Measurements from ENCODE around the gene SETBP1.
"Not testable (repeated sequence)": the region's sequence is repeated elsewhere in the genome, so short reads cannot be mapped to it uniquely, and the experiment has no call there.

The SETBP1 gene

DNA sequence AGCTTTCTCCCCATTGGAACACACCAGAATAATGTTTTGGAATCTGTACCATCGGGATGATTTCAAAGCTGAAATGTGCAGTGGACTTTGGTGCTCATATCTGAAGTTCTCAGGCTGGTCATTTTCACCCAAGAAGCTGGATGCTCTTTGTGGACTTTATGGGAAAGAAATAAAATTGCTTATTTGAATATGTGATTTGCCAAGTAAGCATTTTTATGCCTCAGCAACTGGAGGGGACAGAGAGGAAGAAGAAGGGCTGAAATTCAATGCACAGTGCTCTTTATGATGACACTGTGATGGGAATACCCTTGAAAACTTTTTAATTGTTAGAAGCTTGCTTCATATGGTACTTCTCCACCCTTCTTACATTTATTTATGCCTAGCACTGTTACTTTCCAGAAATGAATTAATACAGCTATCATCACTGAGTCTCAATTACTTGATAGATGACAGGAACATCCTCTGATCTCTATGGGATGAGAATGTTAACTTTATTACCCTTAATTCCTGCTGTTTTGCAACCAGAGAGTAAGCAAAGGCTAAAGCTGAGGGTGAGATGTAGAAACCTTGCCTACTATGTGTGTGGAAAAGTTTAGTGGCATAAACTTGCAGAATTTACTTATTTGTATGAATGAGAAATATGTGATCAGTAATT is 23.6 kb downstream of the SETBP1 start:
- DNase-seq (ENCODE audit: low read depth in 2 of 2) = no peak

DNA sequence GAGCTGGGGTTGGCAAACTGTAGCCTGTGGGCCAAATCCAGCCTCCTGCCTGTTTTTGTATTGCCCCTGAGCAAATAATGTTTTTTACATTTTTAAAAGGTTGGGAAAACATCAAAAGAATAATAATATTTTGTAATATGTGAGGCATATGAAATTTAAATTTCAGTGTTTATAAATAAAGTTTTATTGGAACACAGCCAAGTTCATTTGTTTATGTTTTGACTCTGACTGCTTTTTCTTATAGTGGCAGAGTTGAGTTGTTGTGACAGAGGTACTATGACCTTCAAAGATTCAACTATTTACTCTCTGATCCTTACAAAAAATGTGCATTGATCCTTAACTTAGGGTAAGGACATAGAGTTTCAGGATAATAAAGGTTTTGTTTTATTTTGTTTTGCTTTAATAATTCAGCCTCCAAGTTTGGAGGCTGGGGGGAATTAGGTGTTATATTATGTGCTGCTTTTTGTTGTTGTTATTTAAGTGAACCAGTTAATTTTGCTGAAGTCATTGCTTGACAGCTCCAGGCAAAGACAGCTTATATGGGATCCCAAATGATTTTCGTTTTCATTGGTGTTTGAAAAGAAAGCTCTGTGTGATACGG is 24.5 kb downstream of the SETBP1 start:
- no peak for DNase-seq (ENCODE audit: low read depth in 2 of 2)

DNA sequence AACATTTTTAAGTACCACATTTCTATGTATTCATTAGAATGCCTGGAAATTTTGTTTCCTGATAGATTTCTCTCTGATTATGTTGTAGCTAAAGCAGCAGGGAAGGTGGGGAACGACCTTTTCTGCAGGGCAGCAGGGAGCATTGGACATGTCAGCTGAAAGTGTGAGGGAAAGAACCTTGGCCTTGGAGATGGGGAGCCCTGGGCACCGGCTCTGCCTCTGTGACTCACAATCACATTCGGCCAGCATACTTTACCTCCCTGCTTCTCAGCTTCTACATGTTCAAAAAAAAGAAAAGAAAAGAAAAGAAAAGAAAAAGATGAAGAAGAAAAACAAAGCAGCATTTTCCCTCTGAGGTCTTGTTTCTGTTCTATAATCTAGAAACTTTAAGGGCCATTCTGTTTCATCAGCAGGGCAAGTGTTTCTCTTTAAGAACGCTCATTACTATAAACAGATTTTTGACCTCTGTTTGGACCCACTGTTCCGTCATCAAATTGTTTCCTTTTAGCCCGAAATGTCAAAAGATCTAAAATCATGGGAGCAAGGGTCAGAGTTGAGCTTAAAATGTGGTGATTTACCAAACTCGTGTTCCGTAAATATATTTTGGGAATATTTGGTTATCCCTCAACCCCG is 27.9 kb downstream of the SETBP1 start:
- DNase-seq (ENCODE audit: low read depth in 2 of 2) = no peak

DNA sequence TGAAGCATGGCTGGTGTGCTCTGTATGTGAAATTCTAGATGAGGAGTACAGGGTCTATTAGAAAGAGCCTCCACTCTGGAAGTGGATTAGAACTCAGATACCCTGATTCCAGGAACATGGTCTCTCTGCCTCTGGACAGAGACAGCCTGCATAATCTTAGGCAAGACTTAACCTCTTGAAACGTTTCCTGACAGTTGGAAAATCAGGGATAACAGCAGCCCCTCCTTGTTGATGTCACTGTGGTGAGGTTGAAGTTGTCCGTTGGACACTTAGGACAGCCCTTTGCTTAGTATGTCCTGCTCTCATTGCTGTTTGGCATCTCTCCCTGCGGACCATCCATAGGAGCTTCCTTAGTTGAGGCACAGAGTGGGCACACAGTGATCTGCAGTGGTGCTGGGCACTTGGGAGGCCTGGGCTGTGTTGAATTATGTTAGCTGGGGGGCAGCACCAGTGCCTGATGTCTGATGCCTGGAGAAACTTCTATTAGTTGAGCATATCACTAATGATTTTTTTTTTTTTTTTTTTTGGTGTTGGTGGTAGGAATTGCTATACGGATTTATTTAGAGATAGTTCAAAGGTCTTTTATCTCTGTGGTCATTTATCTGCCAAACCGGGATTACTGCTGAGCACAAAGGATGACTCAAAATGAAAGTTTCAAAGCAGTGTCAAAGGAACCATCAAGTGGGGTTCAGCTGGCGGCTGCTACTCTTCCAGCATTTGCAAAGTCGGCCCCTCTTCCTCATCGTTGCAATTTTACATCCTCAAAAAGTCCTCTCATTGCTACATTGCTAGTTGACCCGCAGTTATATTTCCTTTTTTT is 28.8 kb downstream of the SETBP1 start:
- no peak for DNase-seq (ENCODE audit: low read depth in 2 of 2)

DNA sequence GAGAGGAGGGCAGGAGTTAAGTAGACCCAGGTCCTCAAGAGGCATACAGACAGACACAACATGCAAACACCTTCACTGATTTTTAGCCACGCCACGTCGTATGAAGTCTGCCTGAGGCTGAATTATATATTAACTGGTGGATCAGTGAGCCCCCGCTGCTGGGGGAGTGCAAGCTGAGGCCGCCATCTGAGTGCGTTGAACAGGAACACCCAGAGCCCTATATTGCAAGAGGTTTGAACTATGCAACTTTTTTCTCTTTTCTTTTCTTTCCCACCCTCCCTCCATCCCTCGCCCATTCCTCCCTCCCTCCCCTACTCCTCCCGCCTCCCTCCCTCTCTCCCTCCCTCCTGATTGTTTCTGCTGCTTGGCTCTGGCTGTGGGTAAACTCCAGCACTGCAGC is 30.2 kb downstream of the SETBP1 start:
- DNase-seq (ENCODE audit: low read depth in 2 of 2) = no peak

DNA sequence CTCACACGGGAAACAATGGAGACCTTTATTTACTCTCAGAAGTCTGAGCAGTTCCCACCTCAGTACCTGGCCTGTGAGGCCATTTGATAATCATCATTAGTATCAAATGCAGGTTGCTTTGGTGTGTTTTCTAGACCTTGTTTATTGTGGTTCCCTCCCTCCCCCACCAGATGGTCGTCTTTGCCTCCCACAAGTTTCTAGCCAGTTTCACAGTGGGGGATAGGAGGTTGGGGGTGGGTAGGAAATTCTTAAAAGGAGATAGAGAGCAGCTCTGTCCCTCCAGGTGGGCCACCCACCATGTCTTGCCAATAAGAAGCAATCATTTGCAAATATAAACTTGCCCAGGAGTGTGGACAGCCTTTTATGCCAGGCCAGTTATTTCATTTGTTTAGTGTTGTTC is 31.3 kb downstream of the SETBP1 start:
- DNase-seq (ENCODE audit: low read depth in 2 of 2) = no peak

DNA sequence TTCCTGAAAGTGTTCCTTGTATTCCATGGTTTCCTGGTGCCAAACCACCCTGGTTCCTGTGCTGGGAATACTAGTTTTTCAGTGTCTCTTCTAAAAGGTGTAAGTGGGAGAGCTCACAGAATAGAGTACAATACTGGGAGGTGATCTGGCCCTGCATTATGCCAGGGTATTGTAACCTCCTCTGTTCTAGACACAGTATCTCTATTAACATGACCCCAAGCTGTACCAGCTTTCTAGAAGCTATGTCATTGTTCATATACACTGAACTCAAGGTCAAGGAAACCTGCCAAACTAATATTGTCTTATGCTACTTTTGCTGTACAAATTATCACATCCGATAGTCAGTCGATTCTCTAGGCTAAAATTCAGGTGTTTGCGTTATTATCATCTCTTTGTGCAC is 32.7 kb downstream of the SETBP1 start:
- no peak for DNase-seq (ENCODE audit: low read depth in 2 of 2)

DNA sequence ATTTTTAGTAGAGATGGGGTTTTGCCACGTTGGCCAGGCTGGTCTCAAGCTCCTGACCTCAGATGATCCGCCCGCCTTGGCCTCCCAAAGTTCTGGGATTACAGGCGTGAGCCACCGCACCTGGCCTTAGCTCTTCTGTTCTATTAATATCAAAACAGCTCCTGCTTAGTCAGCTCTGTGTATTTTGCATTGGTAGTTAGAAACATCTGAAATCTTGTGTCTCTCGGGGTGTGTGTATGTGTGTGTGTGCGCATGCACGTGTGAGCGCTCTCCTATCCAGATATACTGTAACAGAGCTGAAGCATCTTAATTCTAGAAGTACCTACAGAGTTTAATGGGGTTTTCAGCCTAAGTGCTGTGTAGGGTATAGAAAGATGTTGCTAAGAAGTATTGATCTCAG is 33.7 kb downstream of the SETBP1 start:
- no peak for DNase-seq (ENCODE audit: low read depth in 2 of 2)

DNA sequence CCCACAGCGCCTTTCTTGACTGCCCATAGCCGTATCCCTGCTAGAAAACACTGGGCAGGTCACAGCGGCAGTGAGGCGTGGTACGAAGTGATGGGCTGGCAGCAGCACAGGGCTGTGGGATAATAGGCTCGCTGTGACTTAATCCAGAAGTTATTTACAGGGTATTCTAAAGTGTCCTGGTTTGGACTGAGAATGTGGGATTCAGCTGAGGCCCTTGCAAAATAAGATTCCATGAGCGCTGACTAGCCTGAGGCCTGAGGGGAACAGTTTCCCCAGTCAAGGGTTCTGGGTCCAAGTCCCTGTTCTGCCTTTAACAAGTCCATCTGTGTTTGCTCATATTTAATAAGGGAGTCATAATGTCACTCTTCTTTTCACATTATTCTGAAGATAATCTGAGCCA is 34.6 kb downstream of the SETBP1 start:
- DNase-seq (ENCODE audit: low read depth in 2 of 2) = no peak

DNA sequence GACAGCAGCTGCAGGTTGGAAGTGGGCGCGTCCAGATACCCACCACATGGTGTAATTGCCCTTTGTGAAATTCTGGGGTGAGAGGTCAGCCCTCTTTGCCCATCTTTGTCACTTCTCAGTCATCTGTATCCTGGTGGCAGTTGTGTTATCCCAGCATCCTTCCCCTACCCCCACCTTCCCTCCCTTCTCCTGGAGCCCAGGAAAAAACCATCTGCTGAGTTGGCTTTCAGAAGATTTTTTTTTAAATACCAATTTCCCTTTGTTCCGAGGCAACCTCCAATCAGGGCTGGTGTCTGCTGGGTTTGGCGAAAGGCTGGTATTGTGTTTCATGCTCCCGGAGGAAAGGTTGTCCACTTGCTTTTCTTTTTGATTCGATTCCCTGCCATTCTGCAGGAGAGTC is 35.2 kb downstream of the SETBP1 start:
- DNase-seq (ENCODE audit: low read depth in 2 of 2) = no peak

DNA sequence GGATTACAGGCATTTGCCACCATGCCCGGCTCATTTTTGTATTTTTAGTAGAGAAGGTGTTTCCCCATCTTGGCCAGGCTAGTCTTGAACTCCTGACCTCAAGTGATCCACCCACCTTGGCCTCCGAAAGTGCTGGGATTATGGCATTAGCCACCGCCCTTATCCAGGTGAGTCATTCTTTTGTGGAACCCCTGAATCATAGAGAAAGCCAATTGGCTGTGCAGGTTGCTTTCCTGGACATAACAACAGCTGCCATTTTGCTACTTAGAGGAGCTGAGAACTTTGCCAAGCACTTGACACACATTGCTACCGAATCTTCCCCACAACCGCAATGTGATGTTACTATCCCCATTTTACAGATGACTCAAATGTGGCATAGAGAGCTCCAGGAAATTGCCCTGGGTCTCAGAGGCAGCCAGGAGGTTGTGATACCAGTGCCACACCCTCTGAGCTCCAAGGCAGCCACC is 36.0 kb downstream of the SETBP1 start:
- peak in 1 of 2 donors; percentile 34 for DNase-seq (ENCODE audit: low read depth in 2 of 2)

DNA sequence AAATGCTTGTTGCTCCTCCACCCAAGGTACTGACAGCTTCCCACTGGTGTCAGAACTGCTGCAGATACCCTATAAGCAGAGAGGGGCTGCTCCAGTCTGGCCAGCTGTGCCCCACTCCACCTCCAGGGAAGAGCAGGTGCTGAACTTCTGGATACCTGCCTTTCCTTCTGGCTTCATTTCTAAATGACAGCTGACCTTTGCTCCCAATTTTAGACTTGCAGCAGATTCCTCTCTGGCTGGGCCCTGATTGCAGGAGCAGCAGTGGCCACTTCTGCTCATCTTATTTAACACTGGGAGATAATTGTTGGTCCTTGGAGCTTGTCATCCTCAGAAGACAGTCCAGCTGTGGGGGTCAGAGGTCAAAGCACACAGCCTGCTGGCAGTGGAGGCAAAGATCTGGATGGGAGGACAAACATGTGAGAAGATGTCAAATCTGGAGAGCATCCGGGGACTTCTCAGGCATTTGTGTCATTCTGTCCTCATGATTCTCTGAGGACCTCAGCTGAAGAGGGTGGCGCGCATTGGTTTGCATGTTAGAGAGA is 38.9 kb downstream of the SETBP1 start:
- no peak for DNase-seq (ENCODE audit: low read depth in 2 of 2)

DNA sequence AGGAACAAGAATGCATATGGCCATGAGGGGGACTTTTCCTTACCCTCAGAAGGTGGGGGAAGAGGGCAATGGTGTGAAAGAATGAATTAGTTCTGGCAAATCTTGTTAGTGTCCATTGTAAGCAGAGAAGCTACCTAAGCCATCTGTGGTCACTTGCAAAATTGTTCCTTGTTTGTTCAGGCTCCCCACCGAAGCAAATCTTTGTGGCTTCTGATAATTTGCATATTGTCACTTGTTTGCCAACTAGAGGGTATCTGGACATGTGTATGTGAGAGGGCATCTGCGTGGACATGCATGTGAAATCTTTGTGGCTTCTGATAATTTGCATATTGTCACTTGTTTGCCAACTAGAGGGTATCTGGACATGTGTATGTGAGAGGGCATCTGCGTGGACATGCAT is 41.1 kb downstream of the SETBP1 start:
- DNase-seq (ENCODE audit: low read depth in 2 of 2) = not testable (repeated sequence)

DNA sequence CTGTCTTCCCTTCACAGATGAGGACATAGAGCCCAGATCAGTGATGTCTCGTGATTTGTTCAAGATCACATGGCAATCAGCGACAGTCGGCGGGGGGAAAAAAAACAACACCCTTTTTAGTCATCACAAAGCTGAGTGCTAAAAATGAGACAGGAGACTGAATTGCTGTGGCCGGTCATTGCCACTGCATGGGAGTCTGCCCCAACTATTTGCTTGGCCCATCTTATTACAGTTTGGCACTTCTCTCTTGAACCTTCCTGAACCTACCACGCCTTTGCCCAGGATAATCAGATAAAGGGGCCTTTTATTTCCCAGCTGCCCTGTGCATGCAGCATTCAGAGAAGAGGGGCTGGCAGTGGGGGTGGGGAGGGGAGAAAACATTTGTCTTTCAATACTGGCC is 42.7 kb downstream of the SETBP1 start:
- peak in 1 of 2 donors; percentile 17 for DNase-seq (ENCODE audit: low read depth in 2 of 2)

DNA sequence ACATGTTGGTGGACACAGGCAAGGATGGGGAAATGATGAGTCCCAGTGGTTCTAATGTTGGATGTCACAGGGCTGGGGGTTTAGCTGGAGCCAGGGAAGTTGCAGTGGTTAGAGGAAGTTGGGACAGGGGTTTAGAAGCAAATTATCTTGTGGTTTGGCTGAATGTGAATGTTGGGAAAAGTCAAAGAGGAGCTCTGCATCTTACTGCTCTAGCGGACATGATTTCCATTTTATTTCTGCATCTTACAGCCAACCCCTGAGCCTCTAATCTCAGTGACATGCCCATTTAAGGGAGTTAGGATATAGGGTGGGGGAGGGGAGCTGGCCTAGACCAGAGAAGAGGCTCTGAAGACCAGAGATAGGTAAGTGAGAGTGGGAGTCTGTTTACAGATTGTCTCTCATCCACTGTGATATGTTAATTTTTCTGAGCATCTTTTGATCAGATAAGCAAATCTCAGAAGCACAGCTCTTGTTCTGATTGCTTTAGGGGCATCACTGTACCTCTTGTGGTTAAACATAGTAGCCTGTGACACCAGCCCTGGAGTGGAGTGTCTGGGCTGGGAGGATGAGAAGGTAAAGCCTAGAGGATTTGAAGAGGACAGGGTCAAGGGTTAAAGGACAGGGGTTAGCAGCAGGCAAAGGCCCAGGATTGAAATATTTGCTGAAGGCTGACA is 43.6 kb downstream of the SETBP1 start:
- peak in 1 of 2 donors; percentile 21 for DNase-seq (ENCODE audit: low read depth in 2 of 2)

DNA sequence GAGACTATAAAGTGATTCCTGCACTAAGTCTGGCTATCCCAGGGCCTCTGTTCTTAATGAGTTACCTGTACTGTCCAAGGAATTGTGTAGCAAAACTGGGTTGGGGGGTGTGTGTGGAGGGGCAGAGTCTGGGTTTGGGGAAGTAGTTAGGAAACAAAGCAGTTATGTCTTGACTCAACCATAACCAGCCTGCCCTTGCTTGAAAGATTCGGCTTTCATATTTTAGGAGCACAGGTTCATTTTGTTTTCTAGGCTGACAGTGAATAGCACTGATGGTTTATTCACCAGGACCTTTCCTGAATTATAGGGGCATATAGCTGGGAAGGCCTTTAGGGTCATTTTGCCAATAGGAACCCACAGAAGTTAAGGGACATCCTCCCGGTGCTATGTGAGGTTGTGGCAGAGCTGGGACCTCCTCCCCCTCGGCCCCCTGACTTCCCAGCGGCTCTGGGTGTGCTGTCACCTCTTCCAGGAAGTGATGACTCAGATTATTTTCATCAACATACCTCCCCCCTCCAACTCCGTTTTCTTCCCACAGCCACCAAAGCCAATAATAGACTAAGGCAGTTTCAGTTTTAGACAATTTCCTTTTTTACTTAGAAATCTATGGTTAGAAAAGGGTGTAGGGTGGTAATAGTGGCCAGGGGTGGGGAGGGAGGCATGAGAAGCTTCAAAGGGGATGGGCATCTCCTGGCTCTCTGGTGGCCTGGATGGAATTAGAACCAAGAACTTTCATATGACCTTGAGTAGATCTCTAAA is 44.8 kb downstream of the SETBP1 start:
- DNase-seq (ENCODE audit: low read depth in 2 of 2) = peak; percentile 61 to 62

DNA sequence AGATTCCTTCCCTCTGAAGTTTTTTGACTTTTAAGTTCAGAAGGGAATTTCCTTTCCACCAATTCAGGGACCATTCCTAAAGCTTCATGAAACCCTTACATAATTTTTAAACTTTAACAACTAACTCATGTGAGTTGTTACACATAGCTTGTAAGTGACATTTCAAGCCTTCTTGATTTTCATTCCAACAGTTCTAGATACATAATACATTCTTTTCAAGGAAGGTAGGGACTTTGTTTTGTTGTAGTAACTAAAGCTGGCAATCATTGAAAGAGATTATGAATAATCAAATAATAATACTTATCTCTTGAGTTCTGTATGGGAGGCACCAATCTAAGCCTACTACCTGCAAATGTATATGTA is 45.4 kb downstream of the SETBP1 start:
- DNase-seq (ENCODE audit: low read depth in 2 of 2) = no peak

DNA sequence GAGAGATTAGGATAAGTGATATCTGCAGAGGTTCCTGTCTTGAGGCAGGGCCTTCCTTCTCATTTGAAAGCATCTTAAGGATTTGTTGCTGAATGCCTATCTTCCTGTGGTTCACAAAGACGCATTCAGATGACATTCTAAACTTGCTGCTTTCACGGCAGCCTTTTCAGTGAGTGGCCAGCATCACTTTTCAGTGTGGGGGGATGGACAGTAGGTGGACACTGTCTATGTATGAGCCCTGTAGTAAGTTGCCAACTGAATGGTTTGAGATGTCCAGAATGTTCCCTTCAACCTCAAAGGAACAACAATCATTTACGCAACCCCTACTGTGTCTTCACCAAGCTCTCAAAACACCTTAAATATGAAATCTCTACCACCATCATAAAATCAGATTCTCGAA is 46.6 kb downstream of the SETBP1 start:
- DNase-seq (ENCODE audit: low read depth in 2 of 2) = no peak

DNA sequence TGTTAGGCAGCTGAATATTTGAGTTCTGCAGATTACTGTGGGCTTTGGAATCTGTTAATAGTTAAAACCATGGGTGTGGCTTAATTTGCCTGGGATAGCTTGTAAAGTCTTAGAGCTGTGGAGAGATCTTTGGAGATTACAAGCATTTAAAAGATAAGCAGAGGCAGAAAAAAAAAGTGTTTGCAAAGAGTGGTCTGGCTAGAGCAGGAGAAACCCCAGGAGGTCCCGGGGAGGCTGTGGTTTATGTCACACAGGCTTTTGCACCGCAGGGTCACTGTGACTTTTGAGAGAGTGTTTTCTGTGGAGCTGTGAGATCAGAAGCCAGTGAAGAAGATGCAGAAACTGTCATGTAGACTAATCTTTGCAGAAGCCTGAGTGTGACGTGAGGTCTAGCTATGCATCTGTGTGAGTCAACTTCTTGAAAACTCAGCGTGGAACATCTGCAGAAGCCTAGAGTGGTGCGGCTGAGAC is 49.0 kb downstream of the SETBP1 start:
- DNase-seq (ENCODE audit: low read depth in 2 of 2) = peak; percentile 44 to 66

DNA sequence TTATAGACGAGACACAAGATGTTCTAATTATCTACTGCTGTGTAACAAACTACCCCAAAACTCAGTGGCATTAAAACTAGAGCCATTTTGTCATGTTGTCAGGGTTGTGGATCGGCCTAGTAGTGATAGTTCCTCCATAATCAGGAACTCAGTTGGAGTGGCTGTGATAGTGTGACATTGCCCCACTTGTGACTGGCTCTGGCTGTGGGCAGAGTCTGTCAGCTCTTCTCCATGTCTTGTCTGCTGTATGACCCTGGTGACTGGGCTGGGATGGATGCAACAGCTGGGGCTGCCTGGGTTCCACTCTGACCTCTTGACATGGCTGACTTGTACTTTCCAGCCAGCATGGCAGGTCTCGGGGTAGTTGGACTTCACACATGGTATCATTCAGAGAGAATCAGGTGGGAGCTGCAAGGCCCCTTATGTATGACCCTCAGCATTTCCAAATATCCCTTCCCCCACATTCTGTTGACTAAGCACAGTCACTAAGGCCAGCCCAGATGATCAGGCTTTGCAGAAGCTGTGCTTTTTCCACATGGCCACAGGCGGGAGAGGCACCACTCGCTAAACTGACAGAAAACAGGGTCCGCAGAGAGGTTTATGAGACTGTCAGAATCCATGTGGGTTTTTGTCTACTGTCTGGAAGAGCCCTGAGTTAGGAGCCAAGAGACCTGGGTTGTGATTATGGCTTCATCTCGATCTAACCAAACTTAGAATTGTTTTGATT is 50.3 kb downstream of the SETBP1 start:
- no peak for DNase-seq (ENCODE audit: low read depth in 2 of 2)

All from stimulated activated CD8-positive, alpha-beta memory T cell treated with anti-CD3 and anti-CD28 coated beads, Interleukin-15, amount 100 ng/mL, for 48 hours (primary cell).